ENCODE measurements around the gene SLC23A1. TPM values are rescaled to one million over a fixed set of nuclear protein-coding genes. Genes with fewer than 3 reads are reported as not detected.
A peak's percentile ranks its signal among the peaks of the same experiment; 100 is the strongest.

Gene SLC23A1
- total RNA-seq, 1 experiment from 2014 or later, result not detected

DNA sequence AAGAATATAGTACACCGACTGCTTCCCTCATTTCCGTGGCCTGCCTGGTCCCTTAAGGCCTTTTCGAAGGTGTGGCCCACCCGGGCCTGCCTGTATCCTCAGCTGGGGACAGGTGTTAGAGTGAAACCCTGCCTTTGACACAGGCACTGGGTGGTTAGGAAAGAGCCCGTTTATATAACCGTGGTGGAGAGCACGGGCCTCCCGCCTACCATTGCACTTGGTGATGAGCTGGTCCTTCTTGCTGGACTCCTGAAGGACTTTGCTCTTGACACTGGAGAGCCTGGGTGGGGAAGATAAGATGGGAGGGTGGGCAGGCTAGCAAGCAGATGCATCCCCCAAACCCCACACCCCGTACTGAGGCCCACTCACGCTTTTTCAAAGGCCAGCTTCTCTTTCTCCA, 18.4 kb upstream of the SLC23A1 start:
- no peaks in the 10 kb centered on the region for H3K36me3 ChIP-seq
- H3K4me1 ChIP-seq (replicated peaks), result peaks cover 9% of the 10 kb centered on the region
- DNase-seq (ENCODE audit: low read depth in 1 of 2, low spot score in 2 of 2), result no peak
- no peak overlapping the region for H3K4me3 ChIP-seq
- H3K27ac ChIP-seq, result no peak overlapping the region
- H3K27me3 ChIP-seq (replicated peaks), result no peaks in the 10 kb centered on the region
- no peaks in the 10 kb centered on the region for H3K9me3 ChIP-seq (replicated peaks)

DNA sequence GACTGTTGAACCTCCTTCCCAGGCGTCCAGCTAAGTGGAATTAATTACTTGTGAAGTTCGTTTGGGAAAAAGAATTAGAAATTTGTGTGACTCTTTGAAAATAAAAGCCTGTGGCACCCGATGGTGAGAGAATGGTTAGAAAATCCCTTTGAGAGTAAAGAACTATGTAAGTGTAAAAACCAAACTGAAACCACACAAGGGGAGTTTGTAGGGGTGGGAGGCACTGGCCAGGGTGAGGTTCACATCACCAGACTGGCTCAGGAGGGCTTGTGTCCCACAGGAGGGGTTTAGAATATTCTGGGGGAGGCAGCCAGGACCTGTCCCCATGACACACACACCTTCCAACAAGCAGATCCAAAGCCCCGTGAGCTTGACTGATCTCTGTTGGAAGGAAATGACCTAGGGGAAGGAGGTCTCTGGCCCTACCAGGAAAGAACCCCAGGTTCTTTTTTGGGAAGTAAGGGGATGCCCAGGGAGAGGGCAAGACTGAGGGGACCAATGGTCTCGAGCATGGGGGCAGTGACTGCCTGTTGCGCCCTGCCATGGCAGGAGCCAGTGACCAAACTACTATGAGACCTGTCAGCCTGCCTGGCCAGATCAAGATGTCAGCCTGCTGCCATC, 16.5 kb upstream of the SLC23A1 start:
- Histone ChIP-seq H3K36me3 (no peaks in the 10 kb centered on the region), H3K4me3 (no peak overlapping the region), H3K9me3 (replicated peaks) (no peaks in the 10 kb centered on the region), H3K4me1 (replicated peaks) (peaks cover 9% of the 10 kb centered on the region), H3K27ac (no peak overlapping the region), H3K27me3 (replicated peaks) (0 out of 2 replicates have a peak, but pooled peaks cover 1% of the 10 kb centered on the region)
- no peak for DNase-seq (ENCODE audit: low read depth in 1 of 2, low spot score in 2 of 2)

DNA sequence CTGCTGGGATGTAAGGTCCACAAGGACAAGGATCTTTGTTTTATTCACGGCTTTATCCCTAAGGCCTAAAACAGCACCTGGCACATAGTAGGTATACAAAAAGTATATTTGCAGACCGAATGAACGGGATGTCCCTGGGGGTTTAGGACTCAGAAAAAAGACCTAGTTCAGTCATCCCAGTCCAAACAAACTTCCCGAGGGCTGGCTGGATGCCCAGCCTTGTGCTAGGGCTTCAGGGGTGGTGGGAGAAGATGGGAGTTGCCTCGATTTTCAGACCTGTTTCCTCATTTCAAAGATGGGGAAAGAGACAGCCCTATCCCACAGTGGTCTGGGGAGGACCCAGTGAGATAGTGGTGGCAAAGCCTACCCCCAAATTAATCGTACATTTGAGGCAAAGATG, 14.8 kb upstream of the SLC23A1 start:
- no peak for DNase-seq (ENCODE audit: low read depth in 1 of 2, low spot score in 2 of 2)
- H3K36me3 ChIP-seq, result no peaks in the 10 kb centered on the region
- H3K4me1 ChIP-seq (replicated peaks), result peaks cover 16% of the 10 kb centered on the region
- H3K9me3 ChIP-seq (replicated peaks), result peaks cover 7% of the 10 kb centered on the region
- no peak overlapping the region for H3K4me3 ChIP-seq
- H3K27me3 ChIP-seq (replicated peaks), result peaks cover 14% of the 10 kb centered on the region
- H3K27ac ChIP-seq, result no peak overlapping the region

DNA sequence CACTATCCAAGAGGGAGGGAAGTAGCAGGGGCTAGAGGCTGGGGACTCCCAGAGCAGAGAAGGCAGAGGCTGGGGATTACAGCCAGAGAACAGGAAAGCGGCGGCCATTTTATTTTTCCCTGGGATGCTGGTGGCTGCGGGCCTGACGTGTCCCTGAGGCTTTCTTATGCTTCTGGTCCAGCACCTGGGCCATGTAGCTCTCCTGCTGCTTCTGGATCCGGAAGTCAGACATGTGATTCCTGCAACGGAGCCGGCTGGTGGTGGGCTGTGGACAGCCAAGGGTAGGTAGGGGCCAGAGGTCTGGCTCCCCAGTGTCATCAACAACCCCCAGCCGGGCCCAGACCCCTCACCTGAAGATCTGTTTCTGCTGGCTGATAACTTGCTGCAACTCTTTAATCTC, 13.6 kb upstream of the SLC23A1 start:
- peaks cover 14% of the 10 kb centered on the region for H3K27me3 ChIP-seq (replicated peaks)
- no peak overlapping the region for H3K27ac ChIP-seq
- DNase-seq (ENCODE audit: low read depth in 1 of 2, low spot score in 2 of 2), result no peak
- H3K4me1 ChIP-seq (replicated peaks), result peaks cover 28% of the 10 kb centered on the region
- no peaks in the 10 kb centered on the region for H3K36me3 ChIP-seq
- H3K9me3 ChIP-seq (replicated peaks), result peaks cover 15% of the 10 kb centered on the region
- no peak overlapping the region for H3K4me3 ChIP-seq

DNA sequence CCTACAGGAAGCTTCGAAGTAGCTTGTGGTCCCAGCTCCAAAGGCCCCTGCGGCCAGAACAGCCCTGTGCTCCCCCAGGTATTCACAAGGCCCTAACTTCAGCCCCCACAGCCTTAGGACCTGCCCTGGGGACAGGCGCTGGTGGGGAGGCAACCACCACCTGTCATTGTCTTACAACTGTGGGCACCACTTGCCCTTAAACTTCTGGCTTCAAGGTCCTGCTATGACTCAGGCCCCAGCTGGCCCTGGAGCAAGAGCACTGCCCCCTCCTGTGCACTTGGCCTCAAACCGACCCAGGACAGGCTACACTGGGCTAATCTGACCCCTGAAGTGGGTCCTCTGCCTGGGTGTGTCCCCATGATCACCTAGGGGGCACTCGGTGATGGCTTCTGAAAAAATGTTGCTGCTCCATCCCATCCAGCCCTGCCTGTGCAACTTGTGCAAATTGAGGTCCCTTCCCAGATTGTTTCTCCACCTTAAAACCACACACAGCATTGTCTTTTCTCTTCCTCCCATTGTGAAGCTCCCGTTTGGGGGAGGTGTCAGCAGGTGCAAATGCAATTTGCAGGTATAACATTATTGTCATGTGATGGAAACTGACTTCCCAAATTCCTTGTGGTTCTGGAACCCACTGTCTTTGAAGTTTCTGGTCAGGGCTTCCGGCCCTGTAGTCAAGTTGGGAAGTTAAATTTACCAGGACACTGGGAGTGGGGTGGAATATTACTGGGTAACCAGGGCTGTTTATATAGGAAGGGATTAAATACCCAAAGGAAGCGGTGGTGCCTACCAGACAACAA, 12.9 kb upstream of the SLC23A1 start:
- no peak overlapping the region for H3K27ac ChIP-seq
- H3K27me3 ChIP-seq (replicated peaks), result peaks cover 14% of the 10 kb centered on the region
- no peaks in the 10 kb centered on the region for H3K36me3 ChIP-seq
- no peak for DNase-seq (ENCODE audit: low read depth in 1 of 2, low spot score in 2 of 2)
- no peak overlapping the region for H3K4me3 ChIP-seq
- H3K4me1 ChIP-seq (replicated peaks), result peaks cover 32% of the 10 kb centered on the region
- H3K9me3 ChIP-seq (replicated peaks), result peaks cover 15% of the 10 kb centered on the region

DNA sequence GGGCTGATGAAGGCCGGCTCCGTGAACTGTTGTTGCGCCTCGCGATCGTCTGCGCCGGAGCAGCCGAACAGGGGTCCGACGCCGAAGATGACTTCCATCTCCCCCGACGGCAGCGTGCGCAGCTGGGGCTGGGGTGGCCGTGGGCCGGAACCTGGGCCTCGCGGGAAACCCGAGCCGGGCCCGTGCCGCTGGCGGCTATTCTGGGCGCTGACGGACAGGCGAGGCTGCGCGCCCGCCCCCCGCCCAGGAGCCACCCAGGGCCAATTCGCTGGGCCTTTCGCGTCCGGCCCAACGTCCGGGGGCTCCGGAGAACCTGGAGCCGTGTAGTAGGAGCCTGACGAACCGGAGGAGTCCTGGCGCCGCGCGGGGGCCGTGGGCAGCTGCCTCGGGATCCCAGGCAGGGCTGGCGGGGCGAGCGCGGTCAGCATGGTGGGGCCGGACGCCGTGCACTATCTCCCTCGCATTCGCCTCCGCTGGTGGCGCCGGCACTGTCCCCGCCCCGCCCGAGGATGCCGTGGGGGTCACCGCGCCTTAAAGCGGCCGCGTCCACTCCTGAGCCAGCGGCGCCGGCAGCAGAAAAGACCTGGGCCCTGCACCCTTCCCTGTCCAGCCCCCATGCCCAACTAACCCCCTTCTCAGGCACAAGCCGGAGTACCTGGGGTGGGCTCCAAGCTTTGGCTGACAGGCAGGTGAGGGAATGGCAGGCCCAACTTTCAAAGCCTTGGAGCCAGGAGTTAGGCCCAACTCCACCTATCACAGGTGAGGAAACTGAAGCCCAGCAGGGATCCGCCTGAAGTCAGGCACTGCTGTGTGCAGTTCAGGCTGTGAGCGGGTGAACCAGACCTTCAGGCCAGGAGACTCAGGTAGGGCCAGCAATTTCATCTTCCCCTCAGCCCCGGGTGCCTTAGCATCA, 11.8 kb upstream of the SLC23A1 start, which contains the start of gene PROB1:
TSS of gene PROB1 (minus strand) at position 451 of the 913 bp plus-strand sequence. CDS start at position 428, 23 bp downstream.
- no peak within 1 kb of the TSS for H3K4me3 ChIP-seq
- H3K36me3 ChIP-seq, result no peaks in the 10 kb centered on the region
- DNase-seq (ENCODE audit: low read depth in 1 of 2, low spot score in 2 of 2), result no peak
- peaks cover 32% of the 10 kb centered on the region for H3K4me1 ChIP-seq (replicated peaks)
- no peak within 1 kb of the TSS for H3K27ac ChIP-seq
- peaks cover 14% of the 10 kb centered on the region for H3K27me3 ChIP-seq (replicated peaks)
- peaks cover 15% of the 10 kb centered on the region for H3K9me3 ChIP-seq (replicated peaks)

DNA sequence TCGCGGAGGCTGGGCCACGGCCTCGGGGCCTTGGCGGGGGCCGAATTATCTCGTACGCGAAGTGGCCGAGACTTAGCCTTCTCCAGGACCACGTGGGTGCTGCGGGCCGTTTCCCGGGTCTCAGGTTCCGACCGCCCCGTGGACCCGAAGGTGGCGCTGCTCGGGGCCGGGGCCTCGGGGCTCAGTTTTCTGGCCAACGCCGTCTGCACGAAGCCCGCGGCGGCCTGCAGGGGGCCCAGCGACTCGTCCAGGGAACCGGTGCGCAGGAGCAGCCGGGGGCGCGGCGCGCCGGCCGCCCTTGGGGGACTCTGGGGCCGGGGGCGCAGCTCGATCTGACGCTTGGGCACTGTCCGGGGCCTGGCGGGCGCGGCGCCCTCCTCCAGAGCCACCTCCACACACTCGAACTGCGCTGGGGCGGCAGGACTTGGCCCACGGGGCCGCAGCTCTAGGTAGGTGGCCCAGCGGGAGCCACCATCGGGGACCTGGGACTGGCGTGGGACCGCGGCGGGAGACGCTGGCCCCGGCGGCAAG, 11.1 kb upstream of the SLC23A1 start:
- H3K36me3 ChIP-seq, result no peaks in the 10 kb centered on the region
- DNase-seq (ENCODE audit: low read depth in 1 of 2, low spot score in 2 of 2), result no peak
- no peak overlapping the region for H3K4me3 ChIP-seq
- H3K9me3 ChIP-seq (replicated peaks), result peaks cover 15% of the 10 kb centered on the region
- H3K27me3 ChIP-seq (replicated peaks), result peaks cover 14% of the 10 kb centered on the region
- H3K27ac ChIP-seq, result no peak overlapping the region
- H3K4me1 ChIP-seq (replicated peaks), result peaks cover 32% of the 10 kb centered on the region

DNA sequence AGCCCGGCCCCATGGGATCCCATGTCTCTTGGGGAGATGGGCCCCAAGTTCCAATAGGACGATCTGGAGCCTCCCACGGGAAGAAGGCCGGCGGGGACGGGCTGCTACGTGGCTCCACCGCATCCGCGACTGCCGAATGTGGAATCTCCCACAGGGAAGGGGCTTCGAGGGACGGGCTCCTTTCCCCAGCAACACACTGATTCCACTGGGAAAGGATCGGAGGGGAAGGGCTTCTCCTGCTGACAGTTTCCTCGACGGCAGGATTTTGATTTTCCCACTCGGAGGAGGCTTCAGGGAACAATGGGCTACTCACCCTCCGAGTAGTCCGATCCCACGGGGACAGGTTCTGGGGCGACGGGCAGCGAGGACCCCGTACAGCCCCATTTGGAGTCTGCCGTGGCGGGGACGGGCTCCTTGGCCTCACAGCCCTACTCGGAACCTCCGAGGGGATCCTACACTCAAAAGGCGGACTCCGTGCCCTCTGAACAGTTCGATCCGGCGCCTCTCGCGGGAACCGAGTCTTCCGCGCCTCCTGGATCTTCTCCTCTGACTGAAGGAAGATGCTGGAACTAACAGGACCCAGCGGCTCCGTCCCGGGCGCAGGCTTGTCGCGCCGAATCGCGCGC, 10.5 kb upstream of the SLC23A1 start:
- H3K4me1 ChIP-seq (replicated peaks), result peaks cover 32% of the 10 kb centered on the region
- peak overlapping the region; percentile 44 for H3K4me3 ChIP-seq
- DNase-seq (ENCODE audit: low read depth in 1 of 2, low spot score in 2 of 2), result no peak
- H3K9me3 ChIP-seq (replicated peaks), result peaks cover 15% of the 10 kb centered on the region
- peaks cover 14% of the 10 kb centered on the region for H3K27me3 ChIP-seq (replicated peaks)
- no peak overlapping the region for H3K27ac ChIP-seq
- H3K36me3 ChIP-seq, result no peaks in the 10 kb centered on the region

DNA sequence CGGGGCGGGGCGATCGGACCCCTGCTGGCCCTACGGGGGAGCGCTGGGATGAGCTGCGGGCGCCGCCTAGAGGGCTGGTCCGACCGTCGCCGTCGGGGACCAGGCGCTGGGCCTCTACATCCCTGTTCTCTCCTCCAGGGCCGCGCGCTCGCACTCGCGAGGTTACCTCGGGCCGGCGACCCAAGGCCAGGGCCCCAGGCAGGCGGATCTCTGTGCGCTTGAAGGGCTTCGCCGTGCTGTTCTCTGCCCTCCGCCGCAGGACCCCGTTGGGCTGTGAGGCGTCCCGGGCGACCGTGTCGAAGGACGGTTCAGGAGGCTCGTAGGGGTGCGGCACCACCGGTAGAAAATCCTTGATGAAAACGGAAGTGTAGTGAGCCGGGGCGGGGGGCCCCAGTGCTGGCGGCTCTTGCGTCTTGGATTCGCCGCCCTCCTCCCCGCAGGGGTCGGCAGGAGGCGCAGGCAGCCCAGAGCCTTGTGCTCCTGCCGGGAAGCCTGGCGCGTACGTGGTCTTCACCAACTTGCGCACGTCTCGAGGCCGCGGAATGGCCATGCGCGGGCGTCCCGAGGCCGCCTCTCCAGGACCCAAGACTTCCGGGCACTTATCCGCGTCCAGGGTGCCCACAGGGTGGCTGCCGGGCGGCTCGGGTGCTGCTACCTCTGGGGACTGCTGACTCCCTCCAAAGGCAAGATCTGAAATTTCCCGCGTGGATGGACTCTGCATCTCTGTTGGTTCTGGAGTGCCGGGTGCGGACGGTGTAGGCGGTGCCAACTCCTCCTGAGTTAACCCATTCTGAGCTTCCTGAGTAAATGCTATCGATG, 9.8 kb upstream of the SLC23A1 start:
- peaks cover 32% of the 10 kb centered on the region for H3K4me1 ChIP-seq (replicated peaks)
- H3K4me3 ChIP-seq, result peak overlapping the region; percentile 44
- peak overlapping the region; percentile 8; the same call in 1 of the 2 replicates for H3K27ac ChIP-seq
- DNase-seq (ENCODE audit: low read depth in 1 of 2, low spot score in 2 of 2), result peak; percentile 69 to 86
- peaks cover 15% of the 10 kb centered on the region for H3K9me3 ChIP-seq (replicated peaks)
- peaks cover 14% of the 10 kb centered on the region for H3K27me3 ChIP-seq (replicated peaks)
- no peaks in the 10 kb centered on the region for H3K36me3 ChIP-seq

DNA sequence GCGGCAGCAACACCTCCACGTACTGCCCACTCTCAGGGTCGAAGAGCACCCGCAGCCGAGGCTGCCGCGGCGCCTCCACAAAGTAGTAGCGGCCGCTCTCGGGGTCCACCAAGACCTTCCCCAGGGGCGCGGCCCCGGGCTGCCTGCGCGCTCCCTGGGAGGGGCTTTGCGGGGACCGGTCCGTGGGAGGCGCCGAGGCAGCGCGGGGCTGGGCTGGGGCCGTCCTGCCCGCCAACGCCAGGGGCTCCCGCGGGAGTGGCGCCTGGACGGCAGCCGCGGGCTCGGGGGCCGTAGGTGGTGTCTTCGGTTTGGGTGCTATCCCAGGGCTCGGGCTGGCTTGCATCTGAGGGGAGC, 9.2 kb upstream of the SLC23A1 start:
- peaks cover 32% of the 10 kb centered on the region for H3K4me1 ChIP-seq (replicated peaks)
- peak overlapping the region; percentile 44 for H3K4me3 ChIP-seq
- no peak for DNase-seq (ENCODE audit: low read depth in 1 of 2, low spot score in 2 of 2)
- H3K27me3 ChIP-seq (replicated peaks), result peaks cover 14% of the 10 kb centered on the region
- H3K9me3 ChIP-seq (replicated peaks), result peaks cover 15% of the 10 kb centered on the region
- H3K27ac ChIP-seq, result no peak overlapping the region
- no peaks in the 10 kb centered on the region for H3K36me3 ChIP-seq

DNA sequence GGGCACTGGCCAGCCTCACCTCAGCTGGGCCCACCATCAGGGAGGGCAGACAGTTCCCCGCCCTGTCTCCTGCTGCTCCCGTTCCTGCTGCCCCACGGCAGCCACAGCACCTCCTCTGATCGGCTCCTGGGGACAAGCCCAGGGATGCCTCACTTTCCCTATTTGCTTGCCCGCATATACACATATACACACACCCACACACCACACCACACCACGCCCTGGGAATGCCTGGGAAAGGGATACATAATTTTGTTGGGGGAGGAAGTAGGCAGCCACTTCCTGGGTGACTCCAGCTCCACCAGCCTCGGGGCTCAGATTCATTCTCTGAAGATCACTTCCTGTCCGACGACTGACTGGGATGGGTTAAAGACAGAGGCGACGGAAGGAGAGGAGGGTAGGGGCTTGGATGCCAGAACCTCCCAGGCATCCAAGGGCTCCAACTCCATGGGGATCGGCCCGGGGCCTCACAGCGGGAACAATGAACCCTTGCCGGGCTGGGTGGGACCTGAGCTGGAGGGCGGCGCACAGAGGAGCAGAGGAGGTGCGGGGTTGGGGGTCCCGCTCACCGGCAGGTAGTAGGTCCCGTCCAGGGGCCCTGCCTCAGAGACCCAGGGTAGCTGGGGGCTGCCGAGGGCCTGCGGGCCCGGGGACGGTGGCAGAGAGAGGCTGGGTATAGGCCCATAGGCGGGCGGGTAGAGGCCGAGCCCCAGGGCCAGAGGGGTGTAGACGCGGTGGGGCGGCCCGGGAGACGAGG, 8.7 kb upstream of the SLC23A1 start:
- DNase-seq (ENCODE audit: low read depth in 1 of 2, low spot score in 2 of 2), result no peak
- Histone ChIP-seq H3K4me1 (replicated peaks) (peaks cover 32% of the 10 kb centered on the region), H3K27ac (no peak overlapping the region), H3K4me3 (no peak overlapping the region), H3K36me3 (no peaks in the 10 kb centered on the region), H3K27me3 (replicated peaks) (peaks cover 14% of the 10 kb centered on the region), H3K9me3 (replicated peaks) (peaks cover 15% of the 10 kb centered on the region)
